RWPE1 (cell line): ENCODE results near the gene VEGFA.

Experiments used
- CTCF ChIA-PET: fragments of 350-600 bp; sonication (Branson Sonifier 250); formaldehyde crosslinking; extraction: SDS; loops from one replicate; lab custom pipeline; 2021; lab: Yijun Ruan, JAX
- POLR2A ChIA-PET: fragments of 400-600 bp; formaldehyde crosslinking; extraction: SDS; loops from one replicate; lab custom pipeline; 2020; ENCODE audit warnings: antibody characterized with exemption; ENCODE audit not compliant: low non-redundant PET; lab: Yijun Ruan, JAX
- DNase-seq: peaks from one replicate; pipeline ENCODE4 v3.0.0; 2012; ENCODE audit warnings: low spot score
- H3K27ac ChIP-seq: fragments of 450-650 bp; 2 replicates; pipeline ENCODE4 v1.5.1; 2017
- TF ChIP-seq, protein P1 (sequence below): fragments of 450-650 bp; conservative IDR thresholded peaks from 2 replicates; pipeline ENCODE4 v1.5.1; 2017; ENCODE audit warnings: low read depth, mild to moderate bottlenecking

VEGFA gene

GRCh38 chr6:43820486-43820885, 50.5 kb downstream of the VEGFA start:
- TF ChIP-seq, protein P1, sequence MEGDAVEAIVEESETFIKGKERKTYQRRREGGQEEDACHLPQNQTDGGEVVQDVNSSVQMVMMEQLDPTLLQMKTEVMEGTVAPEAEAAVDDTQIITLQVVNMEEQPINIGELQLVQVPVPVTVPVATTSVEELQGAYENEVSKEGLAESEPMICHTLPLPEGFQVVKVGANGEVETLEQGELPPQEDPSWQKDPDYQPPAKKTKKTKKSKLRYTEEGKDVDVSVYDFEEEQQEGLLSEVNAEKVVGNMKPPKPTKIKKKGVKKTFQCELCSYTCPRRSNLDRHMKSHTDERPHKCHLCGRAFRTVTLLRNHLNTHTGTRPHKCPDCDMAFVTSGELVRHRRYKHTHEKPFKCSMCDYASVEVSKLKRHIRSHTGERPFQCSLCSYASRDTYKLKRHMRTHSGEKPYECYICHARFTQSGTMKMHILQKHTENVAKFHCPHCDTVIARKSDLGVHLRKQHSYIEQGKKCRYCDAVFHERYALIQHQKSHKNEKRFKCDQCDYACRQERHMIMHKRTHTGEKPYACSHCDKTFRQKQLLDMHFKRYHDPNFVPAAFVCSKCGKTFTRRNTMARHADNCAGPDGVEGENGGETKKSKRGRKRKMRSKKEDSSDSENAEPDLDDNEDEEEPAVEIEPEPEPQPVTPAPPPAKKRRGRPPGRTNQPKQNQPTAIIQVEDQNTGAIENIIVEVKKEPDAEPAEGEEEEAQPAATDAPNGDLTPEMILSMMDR = no peak
- ChIA-PET POLR2A (no interaction called here), CTCF (no interaction called here)
- no peak for DNase-seq
- H3K27ac ChIP-seq = no peak overlapping the region

GRCh38 chr6:43821101-43821886, 51.3 kb downstream of the VEGFA start:
- ChIA-PET CTCF (no interaction called here), POLR2A (no interaction called here)
- TF ChIP-seq, protein P1 = no peak
- DNase-seq = no peak
- no peak overlapping the region for H3K27ac ChIP-seq

DNA sequence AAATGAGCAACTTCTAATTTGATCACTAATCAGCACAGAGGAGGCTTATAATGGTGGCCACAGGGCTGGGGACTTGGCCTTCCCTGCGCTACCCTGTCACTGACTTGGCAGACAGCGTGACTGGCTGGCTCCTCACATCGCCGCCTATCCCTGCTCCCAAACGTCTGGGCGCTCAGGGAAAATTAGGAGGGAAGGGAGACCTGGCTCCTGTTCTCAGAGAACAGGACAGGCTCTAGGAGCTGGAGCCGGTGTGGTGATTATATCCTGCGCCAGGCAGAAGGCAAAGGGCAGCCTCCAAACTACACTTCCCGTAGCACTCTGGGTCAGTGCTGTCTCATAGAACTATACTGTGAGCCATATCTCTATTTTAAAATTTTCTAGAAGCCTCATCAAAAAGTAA, 53.4 kb downstream of the VEGFA start:
- TF ChIP-seq, protein P1 = no peak
- ChIA-PET CTCF (no interaction called here), POLR2A (no interaction called here)
- DNase-seq = no peak
- H3K27ac ChIP-seq = no peak overlapping the region

GRCh38 chr6:43823879-43824702, 54.1 kb downstream of the VEGFA start:
- ChIA-PET POLR2A (no interaction called here), CTCF (interaction anchor here (0.6 to 0.7 kb wide), 4 partner anchors 11 to 199 kb away, joined by 3 to 6 read pairs (median 4); no protein-coding TSS in a partner anchor)
- TF ChIP-seq, protein P1 = no peak
- H3K27ac ChIP-seq = no peak overlapping the region
- no peak for DNase-seq

DNA sequence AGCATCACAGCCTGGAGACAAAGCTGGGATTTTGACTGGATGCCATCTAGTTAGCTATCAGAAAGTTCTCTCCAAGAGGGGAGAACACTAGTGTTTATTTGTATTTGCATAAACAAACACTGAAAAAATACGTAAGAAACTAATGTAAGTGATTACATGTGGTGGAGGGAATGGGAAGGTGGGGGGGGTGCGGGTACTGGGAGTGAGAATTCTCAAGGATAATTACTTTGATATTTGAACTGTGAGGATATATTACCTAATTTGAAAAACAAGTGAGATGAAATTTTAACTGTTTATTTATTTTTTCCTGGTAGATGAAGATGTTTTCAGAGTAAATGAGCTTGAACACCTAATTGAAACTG, 54.7 kb downstream of the VEGFA start:
- ChIA-PET CTCF (interaction anchor here (0.6 to 1.2 kb wide), 5 partner anchors 8 to 199 kb away, joined by 3 to 6 read pairs (median 3); no protein-coding TSS in a partner anchor), POLR2A (no interaction called here)
- H3K27ac ChIP-seq = no peak overlapping the region
- no peak for DNase-seq
- TF ChIP-seq, protein P1 = no peak

DNA sequence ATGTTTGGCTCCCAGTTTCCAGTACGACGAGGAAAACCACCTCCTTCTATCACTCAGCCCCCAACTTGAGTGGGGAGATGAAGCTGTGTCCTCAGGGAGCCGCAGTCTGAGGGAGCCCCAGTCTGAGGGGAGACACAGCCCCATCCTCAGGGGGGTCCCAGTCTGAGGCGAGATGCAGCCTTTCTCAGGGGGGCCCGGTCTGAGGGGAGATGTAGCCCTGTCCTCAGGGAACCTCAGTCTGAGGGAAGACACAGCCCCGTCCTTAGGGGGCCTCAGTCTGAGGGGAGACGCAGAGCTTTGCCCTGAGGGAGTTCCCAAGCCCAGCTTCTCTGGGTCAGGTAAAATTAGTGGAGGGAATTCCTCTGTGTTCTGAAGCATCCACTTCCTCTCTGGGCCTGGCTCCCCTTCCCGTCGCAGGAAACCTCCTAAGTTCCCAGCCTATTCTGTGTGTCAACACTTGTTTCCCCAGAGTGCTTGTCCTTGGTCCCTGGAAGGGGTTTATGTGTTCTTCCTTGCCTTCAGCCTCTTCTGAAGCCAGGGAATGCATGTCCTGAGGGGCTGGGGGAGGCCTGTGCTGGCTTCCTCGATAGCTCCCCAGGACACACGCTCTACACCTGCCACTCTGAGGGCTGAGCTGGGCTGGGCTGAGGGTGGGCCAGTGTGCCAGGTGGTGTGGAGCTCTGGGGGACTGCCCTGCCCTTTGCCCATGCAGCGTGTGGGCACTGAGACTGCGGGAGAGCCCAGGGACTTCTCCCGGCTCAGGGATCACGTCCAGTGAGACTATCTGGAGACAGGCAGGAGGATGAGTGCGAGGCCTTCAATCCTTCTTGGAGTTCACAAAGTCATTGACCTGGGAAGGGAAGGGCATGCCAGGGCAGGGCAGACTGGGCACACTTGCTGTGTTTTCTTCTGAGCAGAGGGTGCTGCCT, 55.4 kb downstream of the VEGFA start:
- H3K27ac ChIP-seq = no peak overlapping the region
- ChIA-PET CTCF (interaction anchor here (1.2 kb wide), 1 partner anchor 9 kb away, joined by 3 read pairs; no protein-coding TSS in a partner anchor), POLR2A (no interaction called here)
- no peak for DNase-seq
- TF ChIP-seq, protein P1 = no peak
